Fibroblast of the aortic adventitia (primary cell): Measurements from ENCODE around the gene ACAD11. TPM values are rescaled to one million over a fixed set of nuclear protein-coding genes. Genes with fewer than 3 reads are reported as not detected.
"Not testable (repeated sequence)": the region's sequence is repeated elsewhere in the genome, so short reads cannot be mapped to it uniquely, and the experiment has no call there.

Experiments used
- DNase-seq: peaks from one replicate; pipeline ENCODE4 v3.0.0-alpha.2; 2010; ENCODE audit warnings: low read depth
- H3K4me3 ChIP-seq: 2 replicates; pipeline ENCODE4 v1.5.1; 2011; ENCODE audit warnings: low read depth, mild to moderate bottlenecking, control low read depth, low read length, moderate library complexity
- total RNA-seq: library from RNA; depleted of rRNA; stranded (reverse); fragments of >200 nt; gene quantifications from 2 replicates; pipeline ENCODE4 v1.2.3, GENCODE V29; 2012; ENCODE audit warnings: low replicate concordance
- TF ChIP-seq, protein P1 (sequence below): IDR thresholded peaks from 2 replicates; pipeline ENCODE4 v1.5.1; 2011; ENCODE audit warnings: mild to moderate bottlenecking, low read length, control low read depth, inconsistent platforms; ENCODE audit not compliant: insufficient read depth

Gene ACAD11
- total RNA-seq, 1 donor, result 37.8 TPM

DNA sequence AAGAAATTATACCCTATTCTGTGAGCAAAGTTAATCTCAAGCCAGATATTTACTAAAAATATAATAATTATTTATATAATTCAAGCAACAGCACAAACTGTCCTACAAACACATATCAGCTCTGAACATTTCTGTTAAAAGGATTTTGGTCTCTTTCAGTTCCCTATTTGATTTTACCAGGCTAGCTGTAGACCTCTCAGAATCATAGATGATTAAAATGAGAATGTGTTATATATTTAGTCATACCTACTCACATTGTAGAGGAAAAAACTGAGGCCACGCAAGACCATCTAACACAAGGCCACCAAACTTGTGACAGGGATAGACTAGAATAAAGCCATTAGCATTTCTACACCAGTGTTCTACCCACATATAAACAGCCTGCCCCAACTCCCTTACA lies 34.0 kb downstream of the ACAD11 start:
- TF ChIP-seq, protein P1, sequence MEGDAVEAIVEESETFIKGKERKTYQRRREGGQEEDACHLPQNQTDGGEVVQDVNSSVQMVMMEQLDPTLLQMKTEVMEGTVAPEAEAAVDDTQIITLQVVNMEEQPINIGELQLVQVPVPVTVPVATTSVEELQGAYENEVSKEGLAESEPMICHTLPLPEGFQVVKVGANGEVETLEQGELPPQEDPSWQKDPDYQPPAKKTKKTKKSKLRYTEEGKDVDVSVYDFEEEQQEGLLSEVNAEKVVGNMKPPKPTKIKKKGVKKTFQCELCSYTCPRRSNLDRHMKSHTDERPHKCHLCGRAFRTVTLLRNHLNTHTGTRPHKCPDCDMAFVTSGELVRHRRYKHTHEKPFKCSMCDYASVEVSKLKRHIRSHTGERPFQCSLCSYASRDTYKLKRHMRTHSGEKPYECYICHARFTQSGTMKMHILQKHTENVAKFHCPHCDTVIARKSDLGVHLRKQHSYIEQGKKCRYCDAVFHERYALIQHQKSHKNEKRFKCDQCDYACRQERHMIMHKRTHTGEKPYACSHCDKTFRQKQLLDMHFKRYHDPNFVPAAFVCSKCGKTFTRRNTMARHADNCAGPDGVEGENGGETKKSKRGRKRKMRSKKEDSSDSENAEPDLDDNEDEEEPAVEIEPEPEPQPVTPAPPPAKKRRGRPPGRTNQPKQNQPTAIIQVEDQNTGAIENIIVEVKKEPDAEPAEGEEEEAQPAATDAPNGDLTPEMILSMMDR, result no peak
- no peak overlapping the region for H3K4me3 ChIP-seq
- no peak for DNase-seq

DNA sequence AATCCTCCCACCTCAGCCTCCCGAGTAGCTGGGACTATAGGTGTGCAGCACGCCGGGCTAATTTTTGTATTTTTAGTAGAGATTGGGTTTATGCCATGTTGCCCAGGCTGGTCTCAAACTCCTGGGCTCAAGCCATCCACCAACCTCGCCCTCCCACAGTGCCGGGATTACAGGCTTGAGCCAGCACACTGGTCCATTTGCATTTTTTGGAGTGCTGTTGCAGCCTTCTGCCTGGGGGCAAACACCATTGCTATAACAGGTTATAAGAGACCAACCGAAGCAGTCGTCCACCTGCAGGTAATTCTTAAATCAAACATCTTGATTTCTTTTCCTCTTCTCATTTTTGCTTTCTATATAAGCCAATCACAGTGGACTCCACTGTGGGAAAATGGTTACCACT lies 34.8 kb downstream of the ACAD11 start:
- H3K4me3 ChIP-seq, result no peak overlapping the region
- TF ChIP-seq, protein P1, result no peak
- no peak for DNase-seq

DNA sequence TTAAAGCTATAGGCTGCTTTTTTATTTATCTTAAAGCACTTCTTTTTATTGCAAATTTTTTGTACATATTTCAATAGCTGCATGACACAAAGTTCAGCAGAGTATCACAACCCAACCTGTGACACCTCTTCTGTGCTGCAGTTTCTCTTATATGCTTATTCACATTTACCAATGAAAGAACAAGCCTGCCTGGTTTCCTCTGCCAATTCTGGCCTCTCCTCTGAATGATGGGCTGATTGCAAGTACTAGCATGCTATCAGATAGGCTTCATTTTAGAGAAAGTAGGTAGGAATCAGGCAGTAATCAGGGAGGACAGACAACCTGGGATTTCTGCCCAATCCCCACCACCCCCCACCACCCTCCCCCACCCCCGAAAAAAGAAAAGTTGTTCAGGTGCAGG lies 36.0 kb downstream of the ACAD11 start:
- no peak for DNase-seq
- H3K4me3 ChIP-seq, result no peak overlapping the region
- TF ChIP-seq, protein P1, result no peak

DNA sequence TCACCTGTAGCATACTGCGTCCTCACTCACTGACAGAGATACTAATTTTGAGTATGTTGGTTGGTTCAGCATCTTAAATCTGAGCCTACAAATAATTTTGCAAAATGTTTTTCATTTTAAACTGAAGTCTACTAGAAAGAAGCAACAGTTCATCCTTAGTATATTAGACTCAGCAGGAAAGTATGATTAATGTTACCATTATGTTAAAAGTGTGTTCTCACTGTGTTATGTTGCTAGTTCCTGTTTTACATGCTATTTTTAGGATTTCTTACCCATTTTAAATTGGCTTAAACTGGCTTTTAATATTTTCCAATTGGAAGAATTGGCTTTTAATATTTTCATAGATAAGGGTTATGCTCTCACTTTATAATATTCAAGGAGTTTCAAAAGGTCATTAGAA lies 36.8 kb downstream of the ACAD11 start:
- TF ChIP-seq, protein P1, result no peak
- H3K4me3 ChIP-seq, result no peak overlapping the region
- DNase-seq, result no peak

DNA sequence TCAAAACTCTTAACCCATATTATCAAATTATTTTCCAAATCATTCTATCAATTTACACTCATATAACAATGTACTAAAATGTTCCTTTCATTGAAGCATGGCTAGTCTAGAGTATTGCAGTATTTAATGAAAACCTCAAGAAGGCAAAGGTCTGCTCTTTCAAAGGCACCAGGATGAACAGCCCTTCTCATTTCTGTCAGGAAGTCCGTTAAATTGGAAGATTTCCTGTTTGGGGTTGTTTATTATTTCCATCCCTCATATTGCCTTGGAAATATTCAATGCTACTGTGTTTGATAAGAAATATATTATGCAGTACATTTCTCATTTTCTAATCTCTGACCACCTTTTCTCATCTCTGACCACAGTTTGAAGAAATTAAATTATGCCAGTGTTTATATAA lies 37.5 kb downstream of the ACAD11 start:
- DNase-seq, result no peak
- TF ChIP-seq, protein P1, result no peak
- H3K4me3 ChIP-seq, result no peak overlapping the region

DNA sequence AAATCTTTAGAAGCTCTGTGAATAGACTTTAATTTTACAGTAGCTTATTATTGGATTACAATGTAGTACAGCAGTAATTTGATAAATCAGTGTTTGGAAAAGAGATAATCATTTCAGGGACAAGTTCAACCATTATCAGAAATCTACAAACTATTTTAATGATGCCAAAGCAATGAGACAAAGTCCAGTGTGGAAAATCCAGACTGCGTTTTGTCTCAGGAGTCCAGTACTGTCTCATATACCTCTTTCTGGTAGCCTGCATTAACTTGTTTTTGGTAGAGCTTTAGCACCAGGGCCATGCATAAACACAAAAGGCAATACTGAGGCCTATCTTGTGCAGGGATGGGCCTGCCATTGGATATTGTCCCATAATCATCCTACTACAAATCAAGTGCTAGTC lies 42.8 kb downstream of the ACAD11 start:
- H3K4me3 ChIP-seq, result no peak overlapping the region
- DNase-seq, result no peak
- TF ChIP-seq, protein P1, result no peak

DNA sequence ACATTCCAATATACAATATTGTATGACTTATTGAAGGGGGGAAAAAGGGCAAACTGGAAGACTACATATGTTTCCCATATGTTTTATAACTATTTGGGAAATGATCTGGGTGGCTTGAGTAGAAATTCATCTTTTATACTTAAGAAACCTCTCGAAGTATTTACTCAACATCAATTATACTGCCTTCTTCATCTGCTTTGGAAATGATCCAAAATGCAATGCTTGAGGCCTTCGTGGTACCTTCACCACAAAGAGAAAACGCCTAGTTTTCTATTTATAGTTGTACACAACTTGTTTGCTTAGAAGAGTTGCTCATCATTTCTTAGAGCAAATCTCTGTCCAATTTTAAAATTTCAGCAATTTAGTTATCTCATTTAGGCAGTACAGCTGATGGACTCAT lies 43.7 kb downstream of the ACAD11 start:
- H3K4me3 ChIP-seq, result no peak overlapping the region
- TF ChIP-seq, protein P1, result no peak
- DNase-seq, result no peak

DNA sequence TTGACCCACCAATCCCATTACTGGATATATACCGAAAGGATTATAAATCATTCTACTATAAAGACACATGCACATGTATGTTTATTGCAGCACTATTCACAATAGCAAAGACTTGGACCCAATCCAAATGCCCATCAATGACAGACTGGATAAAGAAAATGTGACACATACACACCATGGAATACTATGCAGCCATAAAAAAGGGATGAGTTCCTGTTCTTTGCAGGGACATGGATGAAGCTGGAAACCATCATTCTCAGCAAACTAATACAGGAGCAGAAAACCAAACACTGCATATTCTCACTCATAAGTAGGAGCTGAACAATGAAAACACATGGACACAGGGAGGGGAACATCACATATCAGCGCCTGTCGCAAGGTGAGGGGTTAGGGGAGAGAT lies 44.3 kb downstream of the ACAD11 start:
- DNase-seq, H3K4me3 ChIP-seq: not testable (repeated sequence)

DNA sequence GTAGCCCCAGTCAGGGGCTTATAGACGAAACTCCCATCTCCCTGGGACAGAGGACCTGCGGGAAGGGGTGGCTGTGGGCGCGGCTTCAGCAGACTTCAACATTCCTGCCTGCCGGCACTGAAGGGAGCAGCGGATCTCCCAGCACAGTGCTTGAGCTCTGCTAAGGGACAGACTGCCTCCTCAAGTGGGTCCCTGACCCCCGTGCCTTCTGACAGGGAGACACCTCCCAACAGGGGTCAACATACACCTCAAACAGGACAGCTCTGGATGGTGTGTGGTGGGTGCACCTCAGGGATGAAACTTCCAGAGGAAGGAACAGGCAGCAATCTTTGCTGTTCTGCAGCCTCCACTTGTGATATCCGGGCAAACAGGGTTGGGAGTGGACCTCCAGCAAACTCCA lies 53.0 kb downstream of the ACAD11 start:
- not testable (repeated sequence) for H3K4me3 ChIP-seq, DNase-seq
